ENCODE results near the gene DNAJC2.

Gene DNAJC2

DNA sequence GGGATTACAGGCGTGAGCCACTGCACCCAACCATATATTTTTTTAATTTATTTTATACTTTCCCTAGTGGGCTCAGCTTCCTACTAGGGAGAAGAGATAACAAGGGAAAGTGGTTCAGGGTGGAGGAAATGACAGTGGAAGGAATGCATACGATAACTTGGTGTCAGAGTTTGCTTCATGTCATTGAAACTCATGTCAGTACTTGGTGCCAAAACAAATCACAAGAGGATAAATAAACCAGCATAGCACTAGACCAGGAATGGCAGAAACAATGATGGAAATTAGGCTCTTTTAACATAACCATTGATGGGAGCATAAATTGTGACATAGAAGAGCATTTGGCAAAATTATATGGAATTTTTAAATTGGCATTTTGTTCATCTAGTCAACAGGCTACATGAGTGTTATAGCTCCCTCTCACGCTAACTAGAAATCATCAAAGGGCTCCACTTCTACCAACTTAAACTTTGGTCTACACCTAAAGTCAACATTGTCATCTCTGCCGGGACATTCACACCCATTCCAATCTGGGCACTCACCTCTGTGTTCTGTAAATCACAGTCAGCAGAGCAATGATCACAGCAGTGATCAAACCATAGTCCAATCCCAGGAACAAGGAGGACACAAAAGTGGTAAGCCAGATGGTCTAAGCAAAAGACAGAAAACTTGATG lies 44.0 kb upstream of the DNAJC2 start:
- no peak for TF ChIP-seq POLR2AphosphoS5 (IDR thresholded peaks at IDR 0.05; ENCODE audit: low read depth, low read length)
- TF ChIP-seq SIN3A (IDR thresholded peaks at IDR 0.05; ENCODE audit: borderline replicate concordance, insufficient read depth, low read length), result no peak
- TF ChIP-seq, protein P1, sequence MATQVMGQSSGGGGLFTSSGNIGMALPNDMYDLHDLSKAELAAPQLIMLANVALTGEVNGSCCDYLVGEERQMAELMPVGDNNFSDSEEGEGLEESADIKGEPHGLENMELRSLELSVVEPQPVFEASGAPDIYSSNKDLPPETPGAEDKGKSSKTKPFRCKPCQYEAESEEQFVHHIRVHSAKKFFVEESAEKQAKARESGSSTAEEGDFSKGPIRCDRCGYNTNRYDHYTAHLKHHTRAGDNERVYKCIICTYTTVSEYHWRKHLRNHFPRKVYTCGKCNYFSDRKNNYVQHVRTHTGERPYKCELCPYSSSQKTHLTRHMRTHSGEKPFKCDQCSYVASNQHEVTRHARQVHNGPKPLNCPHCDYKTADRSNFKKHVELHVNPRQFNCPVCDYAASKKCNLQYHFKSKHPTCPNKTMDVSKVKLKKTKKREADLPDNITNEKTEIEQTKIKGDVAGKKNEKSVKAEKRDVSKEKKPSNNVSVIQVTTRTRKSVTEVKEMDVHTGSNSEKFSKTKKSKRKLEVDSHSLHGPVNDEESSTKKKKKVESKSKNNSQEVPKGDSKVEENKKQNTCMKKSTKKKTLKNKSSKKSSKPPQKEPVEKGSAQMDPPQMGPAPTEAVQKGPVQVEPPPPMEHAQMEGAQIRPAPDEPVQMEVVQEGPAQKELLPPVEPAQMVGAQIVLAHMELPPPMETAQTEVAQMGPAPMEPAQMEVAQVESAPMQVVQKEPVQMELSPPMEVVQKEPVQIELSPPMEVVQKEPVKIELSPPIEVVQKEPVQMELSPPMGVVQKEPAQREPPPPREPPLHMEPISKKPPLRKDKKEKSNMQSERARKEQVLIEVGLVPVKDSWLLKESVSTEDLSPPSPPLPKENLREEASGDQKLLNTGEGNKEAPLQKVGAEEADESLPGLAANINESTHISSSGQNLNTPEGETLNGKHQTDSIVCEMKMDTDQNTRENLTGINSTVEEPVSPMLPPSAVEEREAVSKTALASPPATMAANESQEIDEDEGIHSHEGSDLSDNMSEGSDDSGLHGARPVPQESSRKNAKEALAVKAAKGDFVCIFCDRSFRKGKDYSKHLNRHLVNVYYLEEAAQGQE (IDR thresholded peaks at IDR 0.05; ENCODE audit: insufficient read depth in 1 of 2, low read depth in 2 of 2, low read length in 2 of 2), result no peak
- TF ChIP-seq FOXP2 (optimal IDR thresholded peaks at IDR 0.05; ENCODE audit: borderline replicate concordance, extremely low read depth, extremely low read length, insufficient read depth), result no peak
- no peak for TF ChIP-seq TAF1 (IDR thresholded peaks at IDR 0.05; ENCODE audit: borderline replicate concordance, insufficient read depth, low read length)

DNA sequence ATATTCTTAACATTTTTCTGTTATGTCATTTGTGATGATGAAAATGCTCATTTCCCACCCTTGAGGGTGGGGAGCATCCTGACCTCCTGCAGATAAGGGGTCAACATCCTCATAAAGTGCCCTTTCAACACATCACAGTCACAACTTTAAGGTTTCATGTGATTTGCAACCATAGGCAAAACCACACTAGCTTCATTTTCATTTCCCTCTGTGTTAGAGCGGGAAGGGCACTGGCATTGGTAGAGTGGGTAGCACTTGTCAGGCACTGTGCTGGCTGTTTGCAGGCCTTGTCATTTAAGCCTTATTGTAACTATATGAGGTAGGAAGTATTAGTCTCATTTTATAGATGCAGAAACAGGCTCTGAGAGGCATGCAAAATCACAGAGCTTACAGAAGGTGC lies 42.7 kb upstream of the DNAJC2 start:
- TF ChIP-seq POLR2AphosphoS5 (IDR thresholded peaks at IDR 0.05; ENCODE audit: low read depth, low read length) (no peak), TAF1 (IDR thresholded peaks at IDR 0.05; ENCODE audit: borderline replicate concordance, insufficient read depth, low read length) (no peak), FOXP2 (optimal IDR thresholded peaks at IDR 0.05; ENCODE audit: borderline replicate concordance, extremely low read depth, extremely low read length, insufficient read depth) (no peak), SIN3A (IDR thresholded peaks at IDR 0.05; ENCODE audit: borderline replicate concordance, insufficient read depth, low read length) (no peak)
- TF ChIP-seq, protein P1 (IDR thresholded peaks at IDR 0.05; ENCODE audit: insufficient read depth in 1 of 2, low read depth in 2 of 2, low read length in 2 of 2), result no peak

DNA sequence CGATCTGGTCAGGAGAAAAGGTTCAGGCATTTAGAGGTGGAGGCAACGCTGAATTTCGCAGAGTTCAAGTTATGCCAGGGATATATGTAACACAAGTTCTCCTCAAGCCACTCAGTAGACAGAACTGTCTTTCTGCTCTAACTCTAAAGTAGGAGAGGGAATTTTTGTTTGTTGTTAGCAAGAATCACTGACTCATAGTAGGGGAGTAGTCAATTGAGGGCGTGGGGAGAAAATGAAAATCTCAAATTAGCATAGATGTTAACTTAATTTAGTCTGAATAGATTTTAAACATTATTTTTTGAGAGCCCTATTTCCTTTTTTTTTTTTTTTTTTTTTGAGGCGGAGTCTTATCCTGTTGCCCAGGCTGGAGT lies 37.5 kb upstream of the DNAJC2 start:
- TF ChIP-seq FOXP2 (optimal IDR thresholded peaks at IDR 0.05; ENCODE audit: borderline replicate concordance, extremely low read depth, extremely low read length, insufficient read depth), result no peak
- TF ChIP-seq, protein P1 (IDR thresholded peaks at IDR 0.05; ENCODE audit: insufficient read depth in 1 of 2, low read depth in 2 of 2, low read length in 2 of 2), result no peak
- no peak for TF ChIP-seq POLR2AphosphoS5 (IDR thresholded peaks at IDR 0.05; ENCODE audit: low read depth, low read length)
- no peak for TF ChIP-seq SIN3A (IDR thresholded peaks at IDR 0.05; ENCODE audit: borderline replicate concordance, insufficient read depth, low read length)
- TF ChIP-seq TAF1 (IDR thresholded peaks at IDR 0.05; ENCODE audit: borderline replicate concordance, insufficient read depth, low read length), result no peak

DNA sequence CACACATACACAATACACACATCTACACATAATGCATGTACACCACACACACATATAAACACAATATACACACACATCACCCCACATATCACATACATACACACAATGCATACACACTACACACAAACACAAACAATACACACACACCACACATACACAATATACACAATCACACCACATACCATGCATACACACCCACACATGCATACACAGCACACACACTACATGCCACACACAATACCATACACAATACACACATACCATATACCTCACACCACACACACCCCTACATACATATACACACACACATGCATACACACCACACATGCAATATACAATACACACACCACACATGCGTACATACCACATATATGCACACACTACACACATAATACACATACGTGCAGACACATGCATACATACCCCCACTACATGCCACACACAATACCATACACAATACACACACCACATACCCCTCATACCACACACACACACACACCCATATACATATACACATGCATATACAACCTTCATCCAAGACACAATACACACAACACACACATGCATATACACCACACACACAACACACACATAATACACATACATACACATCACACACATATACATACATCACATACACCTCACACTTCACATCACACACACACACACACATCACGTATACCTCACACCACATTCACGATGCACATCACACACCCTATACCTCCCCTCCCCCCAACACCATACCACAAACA lies 36.9 kb upstream of the DNAJC2 start:
- TF ChIP-seq SIN3A (IDR thresholded peaks at IDR 0.05; ENCODE audit: borderline replicate concordance, insufficient read depth, low read length), result no peak
- no peak for TF ChIP-seq POLR2AphosphoS5 (IDR thresholded peaks at IDR 0.05; ENCODE audit: low read depth, low read length)
- TF ChIP-seq TAF1 (IDR thresholded peaks at IDR 0.05; ENCODE audit: borderline replicate concordance, insufficient read depth, low read length), result no peak
- TF ChIP-seq, protein P1 (IDR thresholded peaks at IDR 0.05; ENCODE audit: insufficient read depth in 1 of 2, low read depth in 2 of 2, low read length in 2 of 2), result no peak
- no peak for TF ChIP-seq FOXP2 (optimal IDR thresholded peaks at IDR 0.05; ENCODE audit: borderline replicate concordance, extremely low read depth, extremely low read length, insufficient read depth)
